Fibroblast of mammary gland (primary cell): Measurements from ENCODE around the gene SMURF2.
A peak's percentile ranks its signal among the peaks of the same experiment; 100 is the strongest.
"Not testable (repeated sequence)": the region's sequence is repeated elsewhere in the genome, so short reads cannot be mapped to it uniquely, and the experiment has no call there.

Source experiments
- DNase-seq: peaks from one replicate; pipeline ENCODE4 v3.0.0-alpha.2; 2010; ENCODE audit warnings: low read depth
- H3K4me3 ChIP-seq: 2 replicates; pipeline ENCODE4 v1.5.1; 2011; ENCODE audit warnings: low read depth, mild to moderate bottlenecking, low read length, moderate library complexity; ENCODE audit not compliant: control insufficient read depth
- TF ChIP-seq, protein P1 (sequence below): conservative IDR thresholded peaks from 2 replicates; pipeline ENCODE4 v1.5.1; 2011; ENCODE audit warnings: low read depth, low read length, inconsistent platforms; ENCODE audit not compliant: control insufficient read depth, insufficient read depth

The SMURF2 gene

DNA sequence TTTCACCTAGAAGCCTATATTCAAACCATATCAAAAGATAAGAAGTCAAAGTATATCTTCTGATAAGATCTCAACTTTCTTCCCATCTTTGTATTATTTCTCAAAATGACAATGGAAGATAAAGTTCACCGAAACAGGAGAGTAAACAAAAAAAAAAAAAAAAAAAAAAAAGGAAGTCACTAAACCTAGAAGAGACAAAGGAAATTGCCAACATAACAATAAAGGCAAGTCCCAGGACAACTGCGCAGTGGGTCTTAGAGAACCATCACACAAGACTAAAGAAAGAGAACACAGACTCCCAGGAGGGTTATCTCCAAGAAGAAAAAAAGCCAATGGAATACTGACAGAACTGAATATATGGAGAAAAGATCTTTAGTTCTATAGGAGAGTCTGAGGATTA lies 65.7 kb downstream of the SMURF2 start:
- TF ChIP-seq, protein P1, sequence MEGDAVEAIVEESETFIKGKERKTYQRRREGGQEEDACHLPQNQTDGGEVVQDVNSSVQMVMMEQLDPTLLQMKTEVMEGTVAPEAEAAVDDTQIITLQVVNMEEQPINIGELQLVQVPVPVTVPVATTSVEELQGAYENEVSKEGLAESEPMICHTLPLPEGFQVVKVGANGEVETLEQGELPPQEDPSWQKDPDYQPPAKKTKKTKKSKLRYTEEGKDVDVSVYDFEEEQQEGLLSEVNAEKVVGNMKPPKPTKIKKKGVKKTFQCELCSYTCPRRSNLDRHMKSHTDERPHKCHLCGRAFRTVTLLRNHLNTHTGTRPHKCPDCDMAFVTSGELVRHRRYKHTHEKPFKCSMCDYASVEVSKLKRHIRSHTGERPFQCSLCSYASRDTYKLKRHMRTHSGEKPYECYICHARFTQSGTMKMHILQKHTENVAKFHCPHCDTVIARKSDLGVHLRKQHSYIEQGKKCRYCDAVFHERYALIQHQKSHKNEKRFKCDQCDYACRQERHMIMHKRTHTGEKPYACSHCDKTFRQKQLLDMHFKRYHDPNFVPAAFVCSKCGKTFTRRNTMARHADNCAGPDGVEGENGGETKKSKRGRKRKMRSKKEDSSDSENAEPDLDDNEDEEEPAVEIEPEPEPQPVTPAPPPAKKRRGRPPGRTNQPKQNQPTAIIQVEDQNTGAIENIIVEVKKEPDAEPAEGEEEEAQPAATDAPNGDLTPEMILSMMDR, result no peak
- DNase-seq, result no peak
- no peak overlapping the region for H3K4me3 ChIP-seq

DNA sequence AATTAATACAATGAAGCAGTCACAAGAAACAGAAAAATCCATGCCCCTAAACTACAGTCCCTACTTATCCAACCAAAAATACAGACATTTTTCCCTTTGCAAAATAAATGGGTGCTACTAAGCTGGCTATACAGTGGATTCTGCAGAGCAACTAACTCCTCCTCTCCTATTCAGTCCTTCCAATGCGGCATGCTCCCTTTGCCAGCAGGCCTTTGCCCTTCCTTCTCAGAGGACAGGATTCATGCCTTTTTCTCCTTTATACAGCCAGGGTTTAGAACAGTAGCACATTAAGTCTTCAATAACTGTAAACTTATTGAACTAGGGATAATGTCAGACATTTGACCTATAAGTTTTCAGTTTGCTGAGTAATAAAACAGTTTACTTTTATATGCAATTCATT lies 70.2 kb downstream of the SMURF2 start:
- TF ChIP-seq, protein P1, result no peak
- H3K4me3 ChIP-seq, result no peak overlapping the region
- DNase-seq, result no peak

DNA sequence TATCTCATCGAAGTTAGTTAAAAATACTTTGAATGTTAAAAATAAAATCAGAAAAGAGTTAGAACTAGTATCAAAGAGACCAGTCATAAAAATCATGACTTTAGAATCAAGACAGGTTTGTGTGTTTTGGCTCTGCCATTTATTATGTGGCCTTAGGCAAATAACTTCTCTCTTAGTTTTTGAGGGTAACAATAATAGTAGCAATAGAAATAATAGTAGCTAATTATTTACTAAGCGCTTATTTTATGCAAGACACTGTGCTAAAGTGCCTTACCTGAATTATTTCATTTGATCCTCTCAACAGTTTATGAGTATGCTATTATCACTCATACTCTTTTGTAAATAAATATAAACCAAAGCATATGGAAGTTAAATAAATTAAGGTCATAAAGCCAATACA lies 77.0 kb downstream of the SMURF2 start:
- TF ChIP-seq, protein P1, result no peak
- no peak overlapping the region for H3K4me3 ChIP-seq
- no peak for DNase-seq

DNA sequence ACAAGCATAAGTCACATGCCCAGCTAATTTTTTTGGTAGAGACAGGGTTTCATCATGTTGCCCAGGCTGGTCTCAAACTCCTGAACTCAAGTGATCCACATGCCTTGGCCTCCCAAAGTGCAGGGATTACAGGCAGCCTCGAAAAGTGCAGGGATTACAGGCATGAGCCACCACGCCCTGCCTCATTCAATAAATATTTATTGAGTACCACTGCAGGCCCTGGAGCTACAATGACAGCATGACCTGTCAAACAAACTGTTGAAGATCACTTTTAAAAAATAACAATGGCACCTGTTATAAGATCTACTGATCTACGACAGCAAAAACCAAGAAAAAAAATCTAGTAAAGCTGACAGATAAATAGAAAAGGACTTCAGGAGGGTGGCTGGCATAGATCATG lies 79.1 kb downstream of the SMURF2 start:
- TF ChIP-seq, protein P1, result no peak
- DNase-seq, result no peak
- no peak overlapping the region for H3K4me3 ChIP-seq

DNA sequence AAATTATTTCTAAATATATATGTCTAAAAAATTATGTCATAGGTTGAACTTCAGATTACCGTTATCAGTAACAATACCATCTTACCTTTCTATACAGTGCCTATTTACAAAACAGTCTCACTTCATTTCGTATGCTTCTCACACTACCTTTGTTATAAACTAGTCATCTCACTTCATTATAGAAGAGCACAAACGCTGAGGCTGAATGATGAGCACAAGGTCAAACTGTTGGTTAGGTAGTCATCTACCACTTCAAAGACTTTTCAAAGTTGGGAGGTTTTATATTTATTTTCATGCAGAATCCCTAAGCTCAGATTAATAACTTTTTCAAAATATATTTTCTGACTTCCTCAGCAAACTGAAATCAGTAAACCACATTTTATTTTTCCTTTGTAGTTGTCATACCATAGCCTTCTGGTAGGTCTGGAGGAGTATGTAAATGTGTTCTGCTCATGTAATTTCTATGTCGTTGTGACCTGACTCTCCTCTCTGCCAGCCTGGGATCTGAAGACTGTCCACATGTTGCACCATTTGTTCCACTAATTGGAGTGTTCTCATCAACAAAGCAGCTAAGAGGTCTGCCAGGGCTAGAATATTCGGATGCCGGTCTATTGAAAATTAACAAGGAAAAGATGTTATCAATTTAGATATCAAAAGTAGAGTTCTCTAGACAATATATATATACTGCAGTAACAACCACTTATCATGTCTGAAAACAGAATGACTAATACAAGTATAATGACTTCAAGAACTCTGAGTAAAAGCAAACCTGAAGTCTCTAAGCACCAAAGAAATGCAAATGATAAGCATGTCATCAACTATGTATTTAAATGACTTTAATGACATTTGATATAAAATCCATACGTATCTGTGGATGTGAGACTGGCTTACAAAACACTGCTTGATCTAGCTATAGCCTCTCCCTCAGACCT lies 81.5 kb downstream of the SMURF2 start:
- H3K4me3 ChIP-seq, result no peak overlapping the region
- peak; percentile 11 for DNase-seq
- TF ChIP-seq, protein P1, result no peak

DNA sequence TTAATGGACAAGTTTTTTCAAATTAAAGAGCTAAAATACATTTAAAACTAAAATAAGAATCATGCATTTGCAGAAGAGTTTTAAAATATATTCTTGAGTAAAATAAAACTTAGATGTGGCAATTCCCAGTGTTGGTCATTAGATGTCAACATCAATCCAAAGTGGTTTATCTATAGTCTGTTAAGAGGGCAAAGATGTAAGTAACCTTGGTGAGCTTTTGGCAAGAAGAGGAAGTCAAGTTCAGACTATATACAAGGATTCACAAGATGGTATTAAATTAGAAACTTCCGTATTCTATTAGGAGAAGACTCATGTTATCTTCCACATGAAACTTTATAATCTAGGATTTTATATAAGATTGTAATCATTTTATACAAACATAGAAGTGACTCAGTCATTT lies 82.2 kb downstream of the SMURF2 start:
- DNase-seq, result no peak
- TF ChIP-seq, protein P1, result no peak
- no peak overlapping the region for H3K4me3 ChIP-seq

DNA sequence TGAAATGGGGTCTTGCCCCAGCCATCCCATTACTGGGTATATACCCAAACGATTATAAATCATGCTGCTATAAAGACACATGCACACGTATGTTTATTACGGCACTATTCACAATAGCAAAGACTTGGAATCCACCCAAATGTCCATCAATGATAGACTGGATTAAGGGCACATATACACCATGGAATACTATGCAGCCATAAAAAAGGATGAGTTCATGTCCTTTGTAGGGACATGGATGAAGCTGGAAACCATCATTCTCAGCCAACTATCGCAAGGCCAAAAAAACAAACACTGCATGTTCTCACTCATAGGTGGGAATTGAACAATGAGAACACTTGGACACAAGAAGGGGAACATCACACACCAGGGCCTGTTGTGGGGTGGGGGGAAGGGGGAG lies 85.1 kb downstream of the SMURF2 start:
- not testable (repeated sequence) for H3K4me3 ChIP-seq, DNase-seq
